Rectal smooth muscle tissue (tissue), 1 donor: ENCODE results near the gene ZNF205.

Experiments used
- H3K27ac ChIP-seq: one replicate; pipeline ENCODE4 v1.7.0; 2013; ENCODE audit warnings: low read depth, low read length, inconsistent platforms
- H3K27me3 ChIP-seq: one replicate; pipeline ENCODE4 v1.7.0; 2013; ENCODE audit warnings: low read length; ENCODE audit not compliant: control insufficient read depth, insufficient read depth
- H3K36me3 ChIP-seq: one replicate; pipeline ENCODE4 v1.7.0; 2013; ENCODE audit warnings: low read length; ENCODE audit not compliant: control insufficient read depth, insufficient read depth
- H3K4me1 ChIP-seq: one replicate; pipeline ENCODE4 v1.7.0; 2013; ENCODE audit warnings: low read length; ENCODE audit not compliant: control insufficient read depth, insufficient read depth
- H3K4me3 ChIP-seq: one replicate; pipeline ENCODE4 v1.7.0; 2013; ENCODE audit warnings: low read length
- H3K9ac ChIP-seq: one replicate; pipeline ENCODE4 v1.7.0; 2013; ENCODE audit warnings: low read length

ZNF205 gene

GRCh38 chr16:3143598-3144320 is 31.4 kb downstream of the ZNF205 start:
- H3K27me3 ChIP-seq, result no peaks in the 10 kb centered on the region
- no peak overlapping the region for H3K4me3 ChIP-seq
- H3K27ac ChIP-seq, result no peak overlapping the region
- H3K9ac ChIP-seq, result no peak overlapping the region
- H3K36me3 ChIP-seq, result peaks cover 11% of the 10 kb centered on the region
- no peaks in the 10 kb centered on the region for H3K4me1 ChIP-seq

- H3K4me1 ChIP-seq, result no peaks in the 10 kb centered on the region
- H3K36me3 ChIP-seq, result peaks cover 11% of the 10 kb centered on the region
- H3K27ac ChIP-seq, result no peak overlapping the region
- no peak overlapping the region for H3K4me3 ChIP-seq
- no peak overlapping the region for H3K9ac ChIP-seq
- no peaks in the 10 kb centered on the region for H3K27me3 ChIP-seq
These were observed 32.1 kb downstream of the ZNF205 start for GRCh38 chr16:3144321-3144983.

DNA sequence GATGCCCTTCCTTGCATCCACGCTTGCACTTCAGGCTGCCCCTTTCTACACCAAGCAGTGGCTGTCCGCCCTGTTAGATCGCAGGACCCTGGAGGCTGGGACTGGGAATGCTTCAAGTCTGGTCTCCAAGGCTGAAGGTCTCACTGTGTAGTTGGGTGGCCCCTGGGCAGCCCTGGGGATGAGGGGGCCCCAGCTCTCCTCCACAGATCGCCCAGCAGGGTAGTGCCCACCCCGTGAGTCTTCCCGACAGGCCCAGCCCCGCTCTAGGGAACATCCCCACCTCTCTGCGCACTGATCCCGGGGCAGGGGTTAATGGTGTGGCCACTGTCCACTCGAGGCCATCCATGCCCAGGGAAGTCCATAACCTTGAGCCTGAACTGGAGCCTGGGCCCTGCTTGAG is 32.8 kb downstream of the ZNF205 start:
- Histone ChIP-seq H3K36me3 (peaks cover 11% of the 10 kb centered on the region), H3K4me3 (no peak overlapping the region), H3K4me1 (no peaks in the 10 kb centered on the region), H3K27ac (no peak overlapping the region), H3K27me3 (no peaks in the 10 kb centered on the region), H3K9ac (no peak overlapping the region)

GRCh38 chr16:3145660-3146059 is 33.3 kb downstream of the ZNF205 start:
- H3K4me1 ChIP-seq, result no peaks in the 10 kb centered on the region
- no peak overlapping the region for H3K9ac ChIP-seq
- H3K27me3 ChIP-seq, result no peaks in the 10 kb centered on the region
- H3K36me3 ChIP-seq, result peaks cover 11% of the 10 kb centered on the region
- no peak overlapping the region for H3K27ac ChIP-seq
- no peak overlapping the region for H3K4me3 ChIP-seq

DNA sequence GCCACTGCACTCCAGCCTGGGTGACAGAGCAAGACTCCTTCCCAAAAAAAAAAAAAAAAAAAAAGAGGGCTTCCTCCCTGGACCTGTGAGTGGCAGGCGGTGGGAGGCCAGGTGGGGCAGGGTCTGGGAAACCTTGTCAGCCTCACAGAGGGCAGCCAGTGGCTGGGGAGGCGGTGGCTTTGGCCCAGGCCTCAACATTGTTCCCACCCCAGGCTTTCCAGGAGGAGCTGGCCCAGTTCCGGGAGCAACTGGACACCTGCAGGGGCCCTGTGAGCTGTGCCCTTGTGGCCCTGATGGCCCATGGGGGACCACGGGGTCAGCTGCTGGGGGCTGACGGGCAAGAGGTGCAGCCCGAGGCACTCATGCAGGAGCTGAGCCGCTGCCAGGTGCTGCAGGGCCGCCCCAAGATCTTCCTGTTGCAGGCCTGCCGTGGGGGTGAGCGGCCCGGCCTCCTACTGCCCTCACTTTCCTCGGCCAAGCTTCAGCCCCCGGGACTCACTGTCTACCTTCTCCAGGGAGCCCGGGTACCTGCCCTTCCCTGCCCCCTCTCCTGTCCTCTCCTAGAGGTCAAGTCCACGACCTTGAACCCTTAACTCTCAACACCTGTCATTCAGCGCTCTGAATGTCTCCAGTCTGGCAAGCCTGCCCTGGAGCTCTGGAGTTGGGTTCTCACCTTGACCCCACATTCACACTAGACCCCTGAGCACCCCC is 34.8 kb downstream of the ZNF205 start:
- peaks cover 5% of the 10 kb centered on the region for H3K36me3 ChIP-seq
- no peak overlapping the region for H3K4me3 ChIP-seq

GRCh38 chr16:3147757-3148104 is 35.3 kb downstream of the ZNF205 start:
- H3K4me1 ChIP-seq, result no peaks in the 10 kb centered on the region
- no peaks in the 10 kb centered on the region for H3K27me3 ChIP-seq
- H3K9ac ChIP-seq, result no peak overlapping the region
- no peak overlapping the region for H3K4me3 ChIP-seq
- no peak overlapping the region for H3K27ac ChIP-seq
- H3K36me3 ChIP-seq, result no peaks in the 10 kb centered on the region

More for the DNA sequence above, 34.8 kb downstream of the ZNF205 start:
- Histone ChIP-seq H3K27ac (no peak overlapping the region), H3K4me1 (no peaks in the 10 kb centered on the region), H3K9ac (no peak overlapping the region), H3K27me3 (no peaks in the 10 kb centered on the region)

DNA sequence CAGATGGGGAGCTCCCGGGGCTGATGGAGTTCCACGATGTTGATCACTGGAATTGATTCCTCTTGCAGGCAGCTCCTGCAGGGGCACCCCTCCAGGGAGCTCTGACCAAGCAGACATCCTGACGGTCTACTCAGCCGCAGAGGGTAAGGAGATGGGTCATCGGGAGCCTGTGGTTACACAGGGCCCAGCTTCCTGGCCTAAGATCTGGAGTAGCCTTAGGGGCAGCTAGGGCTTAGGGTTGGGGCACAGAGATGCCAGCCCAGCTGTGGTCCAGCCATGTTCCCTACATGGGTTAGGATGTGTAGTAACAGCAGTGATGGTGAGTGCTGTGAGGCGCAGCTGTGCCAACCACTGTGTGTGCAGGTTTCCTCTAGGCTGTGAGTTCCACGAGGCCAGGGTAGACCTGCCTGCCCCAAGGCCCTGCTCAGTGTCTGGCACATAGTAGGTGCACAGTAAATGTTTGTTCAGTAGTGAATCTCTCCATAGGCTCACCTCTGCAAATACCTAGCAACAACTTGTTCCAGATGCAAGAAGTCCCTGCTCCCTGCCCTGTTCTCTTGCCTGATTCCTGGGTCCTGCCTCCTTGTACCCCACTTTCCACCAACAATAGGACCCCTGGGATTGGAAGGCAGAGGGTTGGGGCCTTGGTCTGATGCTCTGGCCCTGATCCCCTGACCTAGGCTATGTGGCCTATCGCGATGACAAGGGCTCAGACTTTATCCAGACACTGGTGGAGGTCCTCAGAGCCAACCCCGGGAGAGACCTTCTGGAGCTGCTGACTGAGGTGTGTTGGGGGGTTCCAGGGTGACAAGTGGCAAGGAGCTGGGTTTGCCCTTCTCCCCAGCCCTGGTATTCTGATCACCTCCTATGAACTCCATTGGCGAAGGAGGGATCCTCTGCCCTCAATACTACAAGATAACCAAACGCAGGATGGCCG is 36.1 kb downstream of the ZNF205 start:
- Histone ChIP-seq H3K4me1 (no peaks in the 10 kb centered on the region), H3K9ac (no peak overlapping the region), H3K27ac (no peak overlapping the region), H3K27me3 (no peaks in the 10 kb centered on the region), H3K36me3 (no peaks in the 10 kb centered on the region), H3K4me3 (no peak overlapping the region)

- Histone ChIP-seq H3K4me3 (peak overlapping the region; percentile 60), H3K9ac (no peak overlapping the region), H3K36me3 (no peaks in the 10 kb centered on the region), H3K4me1 (no peaks in the 10 kb centered on the region), H3K27ac (peak overlapping the region; percentile 51), H3K27me3 (no peaks in the 10 kb centered on the region)
These were observed 36.8 kb downstream of the ZNF205 start for GRCh38 chr16:3149193-3149530.

DNA sequence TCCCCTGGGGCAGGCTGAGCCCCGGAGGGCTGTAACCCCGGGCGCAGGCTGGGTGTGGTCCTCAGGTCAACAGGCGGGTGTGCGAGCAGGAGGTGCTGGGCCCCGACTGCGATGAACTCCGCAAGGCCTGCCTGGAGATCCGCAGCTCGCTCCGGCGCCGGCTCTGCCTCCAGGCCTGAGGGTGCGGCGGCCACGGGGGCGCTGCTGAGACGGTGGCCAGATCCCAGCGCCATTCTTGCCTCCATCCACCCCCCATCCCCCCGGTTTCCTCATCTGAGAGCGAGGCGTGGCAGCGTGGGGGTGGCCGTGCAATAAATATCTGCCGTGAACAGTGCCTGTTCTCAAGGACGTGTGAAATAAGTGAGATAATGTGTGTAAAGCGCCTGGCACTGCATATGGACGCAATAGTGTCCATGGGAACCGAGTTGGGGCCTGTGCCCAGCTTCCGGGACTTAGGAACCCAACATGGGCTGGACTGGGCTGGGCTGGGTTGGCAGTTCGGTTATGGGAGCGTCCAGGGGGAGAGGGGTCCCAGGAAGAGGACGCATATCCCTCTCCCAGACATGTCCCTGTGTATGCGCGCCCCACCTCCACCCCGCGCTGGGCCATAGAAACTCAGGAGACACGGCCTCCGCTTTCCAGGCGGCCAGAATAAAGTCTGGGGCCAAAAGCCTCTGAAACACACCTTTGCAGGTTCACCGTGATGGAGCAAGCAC is 37.4 kb downstream of the ZNF205 start:
- no peaks in the 10 kb centered on the region for H3K27me3 ChIP-seq
- no peaks in the 10 kb centered on the region for H3K36me3 ChIP-seq
- H3K4me1 ChIP-seq, result no peaks in the 10 kb centered on the region
- H3K27ac ChIP-seq, result peak overlapping the region; percentile 51
- H3K4me3 ChIP-seq, result peak overlapping the region; percentile 60
- H3K9ac ChIP-seq, result peak overlapping the region; percentile 6

DNA sequence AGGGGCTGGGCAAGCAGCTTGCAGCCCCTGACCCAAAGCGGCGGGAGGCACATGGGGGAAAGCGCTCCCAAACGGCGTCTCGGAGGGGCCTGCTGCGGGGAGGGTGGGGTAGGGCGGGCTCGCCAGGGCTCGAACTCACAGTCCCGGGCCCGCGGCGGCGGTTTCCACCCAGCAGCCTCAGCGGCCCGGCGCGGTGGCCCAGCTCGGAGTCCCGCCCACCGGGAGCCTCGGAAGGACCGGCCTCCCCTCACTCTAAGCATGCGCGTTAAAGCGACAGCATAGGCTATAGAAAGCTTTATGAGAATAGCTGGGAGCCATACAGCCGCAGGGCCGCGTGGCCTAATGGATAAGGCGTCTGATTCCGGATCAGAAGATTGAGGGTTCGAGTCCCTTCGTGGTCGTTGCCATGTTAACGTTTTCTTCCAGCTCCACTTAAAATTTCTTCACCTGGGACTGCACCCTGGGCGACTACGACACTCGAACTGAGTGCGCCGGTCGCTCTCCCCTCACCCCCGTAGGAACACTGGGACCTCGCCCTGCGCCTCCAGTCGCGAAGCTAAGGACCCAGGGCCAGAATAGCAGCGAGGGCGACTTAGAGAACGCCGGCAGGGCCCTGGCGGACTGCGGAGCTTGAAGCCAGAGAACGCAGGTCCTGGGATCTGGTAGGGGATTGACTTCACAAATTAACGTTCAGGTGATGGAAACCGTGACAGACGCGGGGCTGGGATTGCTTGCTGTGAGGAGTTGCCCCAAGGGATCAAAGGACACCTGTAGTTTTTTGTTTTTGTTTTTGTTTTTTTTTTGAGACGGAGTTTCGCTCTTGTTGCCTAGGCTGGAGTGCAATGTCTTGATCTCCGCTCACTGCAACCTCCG is 38.2 kb downstream of the ZNF205 start:
- Histone ChIP-seq H3K9ac (peak overlapping the region; percentile 32), H3K4me3 (peak overlapping the region; percentile 64), H3K27ac (peak overlapping the region; percentile 60), H3K27me3 (no peaks in the 10 kb centered on the region), H3K4me1 (no peaks in the 10 kb centered on the region), H3K36me3 (no peaks in the 10 kb centered on the region)

DNA sequence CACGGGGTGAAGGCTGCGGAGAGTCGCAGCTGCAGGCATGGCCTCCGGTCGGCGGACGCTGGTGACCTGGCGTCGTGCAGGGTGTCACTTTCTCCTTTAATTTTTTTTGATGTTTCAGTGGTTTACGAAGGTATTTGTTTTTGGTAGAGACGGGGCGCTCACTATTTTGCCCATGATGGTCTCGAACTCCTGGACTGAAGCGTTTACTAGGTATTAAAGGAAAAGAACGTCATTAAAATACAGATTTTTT is 39.6 kb downstream of the ZNF205 start:
- Histone ChIP-seq H3K9ac (no peak overlapping the region), H3K4me1 (no peaks in the 10 kb centered on the region), H3K36me3 (no peaks in the 10 kb centered on the region), H3K27ac (peak overlapping the region; percentile 64), H3K27me3 (no peaks in the 10 kb centered on the region), H3K4me3 (peak overlapping the region; percentile 70)
